Measurements from ENCODE around the gene TXNDC12.

Gene TXNDC12

GRCh38 chr1:51997974-51998382 is 57.0 kb downstream of the TXNDC12 start:
- DNase-seq (ENCODE audit: low read depth), result no peak

GRCh38 chr1:51990478-51990965 is 64.5 kb downstream of the TXNDC12 start, which contains the start of gene RAB3B:
RAB3B (minus strand) TSS chr1:51990700; CDS start chr1:51977117, 13,583 bp downstream.
- peak; percentile 81 for DNase-seq (ENCODE audit: low read depth)

- DNase-seq (ENCODE audit: low read depth), result peak; percentile 19
Observed at GRCh38 chr1:51989582-51990477, 65.2 kb downstream of the TXNDC12 start.

- no peak for DNase-seq (ENCODE audit: low read depth)
Observed at GRCh38 chr1:51988254-51988653, 66.7 kb downstream of the TXNDC12 start.

- no peak for DNase-seq (ENCODE audit: low read depth)
Observed at GRCh38 chr1:51986718-51987117, 68.3 kb downstream of the TXNDC12 start.

- DNase-seq (ENCODE audit: low read depth), result no peak
Observed at GRCh38 chr1:51982161-51982560, 72.8 kb downstream of the TXNDC12 start.

- peak; percentile 21 for DNase-seq (ENCODE audit: low read depth)
Observed at GRCh38 chr1:51981555-51981954, 73.4 kb downstream of the TXNDC12 start.

GRCh38 chr1:51978099-51978498 is 76.9 kb downstream of the TXNDC12 start:
- no peak for DNase-seq (ENCODE audit: low read depth)

GRCh38 chr1:51976846-51977602 is 78.0 kb downstream of the TXNDC12 start:
- no peak for DNase-seq (ENCODE audit: low read depth)

- DNase-seq (ENCODE audit: low read depth), result peak; percentile 80
Observed at GRCh38 chr1:51973587-51974474, 81.2 kb downstream of the TXNDC12 start.
